Peyer's patch (tissue), 4 donors: ENCODE data around the gene GPC5. TPM values are rescaled to one million over a fixed set of nuclear protein-coding genes. Genes with fewer than 3 reads are reported as not detected.

Experiments used
- DNase-seq, 3 donors: peaks; one replicate each; pipeline ENCODE4 v3.0.0-alpha.2; 2017 to 2019
- H3K27ac ChIP-seq, 4 donors: fragments of 200-600 bp; sonication (generic); one replicate each; pipeline ENCODE4 v1.5.1; 2016 to 2019
- H3K27me3 ChIP-seq, 2 donors: fragments of 200-600 bp; sonication (generic); one replicate each; pipeline ENCODE4 v1.5.1; 2019
- H3K36me3 ChIP-seq, 3 donors: fragments of 200-600 bp; sonication (generic); one replicate each; pipeline ENCODE4 v1.5.1; 2016 to 2019
- H3K4me1 ChIP-seq, 4 donors: fragments of 200-600 bp; sonication (generic); one replicate each; pipeline ENCODE4 v1.5.1; 2016 to 2019
- H3K4me3 ChIP-seq, 4 donors: fragments of 200-600 bp; sonication (generic); 1 replicate in 3 of 4; 2 replicates in 1 of 4; pipeline ENCODE4 v1.5.1; 2016 to 2019; ENCODE audit warnings: mild to moderate bottlenecking in 1 of 4
- H3K9me3 ChIP-seq, 4 donors: fragments of 200-600 bp; sonication (generic); one replicate each; pipeline ENCODE4 v1.5.1; 2016 to 2019; ENCODE audit warnings: mild to moderate bottlenecking in 1 of 4
- POLR2A ChIP-seq, 2 donors: fragments of 450-650 bp; IDR thresholded peaks; one replicate each; pipeline ENCODE4 v1.5.1; 2017; ENCODE audit warnings: antibody characterized with exemption in 2 of 2, mild to moderate bottlenecking in 2 of 2, moderate library complexity in 2 of 2
- total RNA-seq, 4 donors: library from RNA; depleted of rRNA; stranded (reverse); fragments of >200 nt; gene quantifications; one replicate each; pipeline ENCODE4 v1.1.0, GENCODE V29; 2016
- TF ChIP-seq, protein P1 (sequence below), 6 experiments: fragments of 450-650 bp in 4 of 6; fragments of 200-600 bp in 2 of 6; sonication (generic) in 1 of 6; IDR thresholded peaks; one replicate each; pipeline ENCODE4 v1.5.1; 2017 to 2019; ENCODE audit warnings: antibody characterized with exemption in 6 of 6, mild to moderate bottlenecking in 3 of 6, moderate library complexity in 1 of 6

The GPC5 gene
- total RNA-seq, 4 donors from 2014 or later: 4.1 TPM; not detected in 3

DNA sequence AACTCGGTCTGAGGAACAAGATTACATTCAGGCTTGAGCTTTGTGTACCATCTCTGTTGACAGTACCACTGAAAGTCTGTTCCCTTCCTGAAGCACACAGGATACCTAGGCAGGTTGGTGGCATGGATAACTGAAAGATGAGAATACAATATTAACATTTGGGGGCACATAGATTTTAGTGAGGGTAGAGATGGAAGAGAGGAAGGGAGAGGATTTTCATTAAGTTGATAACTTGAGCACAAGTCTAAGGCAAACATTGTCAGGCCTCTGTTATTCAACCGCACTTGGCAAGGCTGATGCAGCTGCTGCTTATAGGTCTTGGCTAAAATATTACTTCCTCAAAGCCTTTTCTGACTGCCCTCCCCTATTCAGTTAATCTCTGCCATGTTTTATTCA, 40.0 kb upstream of the GPC5 start:
- H3K27me3 ChIP-seq: no peaks in the 10 kb centered on the region
- no peaks in the 10 kb centered on the region for H3K9me3 ChIP-seq
- DNase-seq: no peak
- H3K4me1 ChIP-seq: no peaks in the 10 kb centered on the region
- H3K27ac ChIP-seq: no peak overlapping the region
- no peak overlapping the region for H3K4me3 ChIP-seq
- TF ChIP-seq POLR2A (IDR thresholded peaks at IDR 0.05): no peak
- TF ChIP-seq, protein P1, sequence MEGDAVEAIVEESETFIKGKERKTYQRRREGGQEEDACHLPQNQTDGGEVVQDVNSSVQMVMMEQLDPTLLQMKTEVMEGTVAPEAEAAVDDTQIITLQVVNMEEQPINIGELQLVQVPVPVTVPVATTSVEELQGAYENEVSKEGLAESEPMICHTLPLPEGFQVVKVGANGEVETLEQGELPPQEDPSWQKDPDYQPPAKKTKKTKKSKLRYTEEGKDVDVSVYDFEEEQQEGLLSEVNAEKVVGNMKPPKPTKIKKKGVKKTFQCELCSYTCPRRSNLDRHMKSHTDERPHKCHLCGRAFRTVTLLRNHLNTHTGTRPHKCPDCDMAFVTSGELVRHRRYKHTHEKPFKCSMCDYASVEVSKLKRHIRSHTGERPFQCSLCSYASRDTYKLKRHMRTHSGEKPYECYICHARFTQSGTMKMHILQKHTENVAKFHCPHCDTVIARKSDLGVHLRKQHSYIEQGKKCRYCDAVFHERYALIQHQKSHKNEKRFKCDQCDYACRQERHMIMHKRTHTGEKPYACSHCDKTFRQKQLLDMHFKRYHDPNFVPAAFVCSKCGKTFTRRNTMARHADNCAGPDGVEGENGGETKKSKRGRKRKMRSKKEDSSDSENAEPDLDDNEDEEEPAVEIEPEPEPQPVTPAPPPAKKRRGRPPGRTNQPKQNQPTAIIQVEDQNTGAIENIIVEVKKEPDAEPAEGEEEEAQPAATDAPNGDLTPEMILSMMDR (IDR thresholded peaks at IDR 0.05): no peak
- no peaks in the 10 kb centered on the region for H3K36me3 ChIP-seq

DNA sequence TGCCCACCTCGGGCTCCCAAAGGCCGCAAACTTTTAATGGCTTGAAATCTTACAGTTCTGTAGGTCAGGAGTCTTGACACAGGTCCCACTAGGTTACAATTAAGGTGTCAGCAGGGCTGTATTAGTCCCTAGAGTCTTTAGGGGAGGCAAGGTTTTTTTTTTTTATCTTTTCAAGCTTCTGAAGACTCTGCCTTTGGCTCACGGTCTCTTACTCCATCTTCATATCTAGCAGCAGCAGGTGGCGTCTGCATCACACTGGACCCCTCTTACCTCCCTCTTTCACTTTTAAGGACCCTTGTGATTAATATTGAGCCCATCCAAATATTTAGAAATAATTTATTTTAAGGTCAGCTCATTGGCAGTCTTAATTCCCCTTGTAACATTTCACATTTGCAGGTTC, 39.3 kb upstream of the GPC5 start:
- H3K9me3 ChIP-seq: no peaks in the 10 kb centered on the region
- no peaks in the 10 kb centered on the region for H3K27me3 ChIP-seq
- TF ChIP-seq, protein P1 (IDR thresholded peaks at IDR 0.05): no peak
- no peak for TF ChIP-seq POLR2A (IDR thresholded peaks at IDR 0.05)
- H3K27ac ChIP-seq: no peak overlapping the region
- no peaks in the 10 kb centered on the region for H3K4me1 ChIP-seq
- DNase-seq: no peak
- H3K36me3 ChIP-seq: no peaks in the 10 kb centered on the region
- H3K4me3 ChIP-seq: no peak overlapping the region

DNA sequence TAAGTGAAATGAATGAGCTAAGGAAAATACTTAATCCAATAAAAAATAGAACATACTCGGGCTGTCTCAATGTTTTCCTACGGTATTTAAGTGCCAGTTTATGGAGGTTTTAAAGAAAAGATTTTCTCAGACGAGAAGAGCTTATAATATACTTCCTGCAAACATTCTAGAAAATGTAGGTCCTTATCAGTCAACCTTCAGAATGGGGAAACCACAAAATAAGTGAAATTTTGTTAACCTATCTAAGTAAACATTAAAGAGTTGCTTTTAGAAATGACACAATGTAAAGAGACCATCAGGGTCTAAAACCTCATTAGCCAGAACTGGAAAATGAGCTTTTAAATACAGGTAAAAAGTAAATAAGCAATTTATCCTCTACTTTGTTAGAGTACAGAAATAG, 38.8 kb upstream of the GPC5 start:
- TF ChIP-seq POLR2A (IDR thresholded peaks at IDR 0.05): no peak
- TF ChIP-seq, protein P1 (IDR thresholded peaks at IDR 0.05): no peak
- H3K4me1 ChIP-seq: no peaks in the 10 kb centered on the region
- no peaks in the 10 kb centered on the region for H3K9me3 ChIP-seq
- no peak overlapping the region for H3K4me3 ChIP-seq
- no peak for DNase-seq
- H3K36me3 ChIP-seq: no peaks in the 10 kb centered on the region
- no peaks in the 10 kb centered on the region for H3K27me3 ChIP-seq
- no peak overlapping the region for H3K27ac ChIP-seq

DNA sequence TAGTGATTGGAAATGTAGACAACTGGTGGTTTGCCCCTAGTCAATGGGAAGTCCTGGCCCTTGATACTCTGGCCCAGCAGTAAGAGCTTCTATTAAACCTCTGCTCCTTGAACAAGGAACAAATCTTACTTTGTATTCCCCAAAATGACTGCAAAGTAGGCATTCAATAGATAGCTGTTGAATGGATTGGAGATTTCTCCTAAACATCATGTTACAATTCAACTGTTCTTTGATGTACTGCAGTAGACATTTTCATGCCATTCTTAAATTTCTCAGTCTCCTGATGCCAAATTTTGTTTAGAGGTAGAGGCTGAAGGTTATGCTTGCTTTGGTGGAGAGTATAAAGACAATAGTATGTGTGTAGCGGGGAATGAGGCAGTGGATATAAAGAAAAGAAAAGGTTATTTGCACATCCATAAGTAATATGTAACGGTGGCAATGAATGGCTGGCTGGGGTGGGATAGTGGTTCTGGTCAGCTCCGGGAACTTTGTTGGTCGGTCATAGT, 38.1 kb upstream of the GPC5 start:
- DNase-seq: no peak
- Histone ChIP-seq H3K4me1 (no peaks in the 10 kb centered on the region), H3K9me3 (no peaks in the 10 kb centered on the region), H3K36me3 (no peaks in the 10 kb centered on the region), H3K4me3 (no peak overlapping the region), H3K27me3 (no peaks in the 10 kb centered on the region), H3K27ac (no peak overlapping the region)
- TF ChIP-seq POLR2A (IDR thresholded peaks at IDR 0.05): no peak
- TF ChIP-seq, protein P1 (IDR thresholded peaks at IDR 0.05): no peak

DNA sequence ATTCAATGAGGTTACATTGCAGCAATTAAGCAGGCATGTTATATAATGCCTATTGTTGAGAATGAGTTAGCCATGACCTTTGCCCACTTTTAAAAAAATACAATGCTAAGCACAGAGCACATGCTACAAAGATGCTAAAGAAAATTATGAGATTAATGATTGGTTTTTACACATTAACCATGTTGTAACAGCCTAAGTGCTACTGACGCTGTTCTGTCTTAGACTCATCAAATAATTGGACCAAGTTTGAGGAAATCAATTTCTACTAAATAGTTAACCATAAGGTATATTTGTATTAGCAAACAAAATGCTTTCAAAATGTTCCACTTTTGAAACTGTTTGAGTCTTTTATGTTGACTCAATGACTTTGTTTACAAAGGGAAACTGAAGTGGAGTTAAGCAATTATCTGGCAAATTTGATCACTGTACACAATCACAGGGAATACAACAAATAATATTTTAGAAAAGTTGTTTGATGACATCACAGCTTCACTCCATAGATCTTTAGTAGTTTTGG, 36.6 kb upstream of the GPC5 start:
- no peak overlapping the region for H3K4me3 ChIP-seq
- no peaks in the 10 kb centered on the region for H3K9me3 ChIP-seq
- H3K27me3 ChIP-seq: no peaks in the 10 kb centered on the region
- no peak for TF ChIP-seq POLR2A (IDR thresholded peaks at IDR 0.05)
- TF ChIP-seq, protein P1 (IDR thresholded peaks at IDR 0.05): no peak
- no peak for DNase-seq
- no peak overlapping the region for H3K27ac ChIP-seq
- no peaks in the 10 kb centered on the region for H3K4me1 ChIP-seq
- no peaks in the 10 kb centered on the region for H3K36me3 ChIP-seq

GRCh38 chr13:91362908-91363307, 35.5 kb upstream of the GPC5 start:
- DNase-seq: no peak
- Histone ChIP-seq H3K4me1 (no peaks in the 10 kb centered on the region), H3K27me3 (no peaks in the 10 kb centered on the region), H3K27ac (no peak overlapping the region), H3K4me3 (no peak overlapping the region), H3K9me3 (no peaks in the 10 kb centered on the region), H3K36me3 (no peaks in the 10 kb centered on the region)
- TF ChIP-seq, protein P1 (IDR thresholded peaks at IDR 0.05): no peak
- no peak for TF ChIP-seq POLR2A (IDR thresholded peaks at IDR 0.05)
